Measurements from ENCODE around the gene PPOX. TPM values are rescaled to one million over a fixed set of nuclear protein-coding genes. Genes with fewer than 3 reads are reported as not detected.

PPOX gene
- total RNA-seq, 2 donors from 2014 or later: 46.4 to 47.2 TPM

DNA sequence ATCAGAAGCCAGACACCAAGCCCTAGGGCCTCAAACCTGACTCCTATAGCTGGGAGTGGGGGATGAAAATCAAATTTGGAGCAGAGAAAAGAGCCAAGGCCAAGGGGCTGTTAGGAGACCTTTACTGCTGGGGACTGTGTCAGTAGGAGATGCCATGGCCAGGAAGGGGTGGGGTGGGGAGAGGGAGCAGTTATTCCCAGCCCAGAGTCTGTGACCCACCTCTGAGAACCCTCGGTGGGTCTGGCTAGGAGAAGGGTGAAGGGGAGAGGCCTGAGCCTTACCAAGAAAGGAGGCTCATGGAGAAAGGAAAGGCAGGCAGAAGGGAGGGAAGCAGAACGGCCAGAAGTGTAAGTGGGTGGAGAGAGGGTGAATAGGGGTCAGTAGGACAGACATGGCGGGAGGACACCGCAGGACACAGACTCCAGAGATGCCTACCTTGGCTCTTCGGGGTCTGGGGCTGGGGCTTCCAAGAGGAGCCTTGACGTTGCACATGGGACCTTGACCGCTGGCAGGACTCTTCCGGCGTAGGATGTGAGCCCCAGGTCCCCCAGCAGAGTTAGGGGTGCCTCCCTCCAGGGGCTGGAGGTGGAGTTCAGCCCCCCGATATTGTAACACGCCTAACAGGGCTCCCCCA is 31.5 kb downstream of the PPOX start:
- H3K27ac ChIP-seq (ENCODE audit: low read depth, low read length): no peak overlapping the region
- H3K4me1 Mint-ChIP-seq: peaks cover 50% of the 10 kb centered on the region
- WGBS, 2 experiments (ENCODE audit: insufficient coverage in 1 of 2, insufficient read length in 1 of 2): 91 to 97% methylated on average over 4 to 11 of the region's 11 CpGs

DNA sequence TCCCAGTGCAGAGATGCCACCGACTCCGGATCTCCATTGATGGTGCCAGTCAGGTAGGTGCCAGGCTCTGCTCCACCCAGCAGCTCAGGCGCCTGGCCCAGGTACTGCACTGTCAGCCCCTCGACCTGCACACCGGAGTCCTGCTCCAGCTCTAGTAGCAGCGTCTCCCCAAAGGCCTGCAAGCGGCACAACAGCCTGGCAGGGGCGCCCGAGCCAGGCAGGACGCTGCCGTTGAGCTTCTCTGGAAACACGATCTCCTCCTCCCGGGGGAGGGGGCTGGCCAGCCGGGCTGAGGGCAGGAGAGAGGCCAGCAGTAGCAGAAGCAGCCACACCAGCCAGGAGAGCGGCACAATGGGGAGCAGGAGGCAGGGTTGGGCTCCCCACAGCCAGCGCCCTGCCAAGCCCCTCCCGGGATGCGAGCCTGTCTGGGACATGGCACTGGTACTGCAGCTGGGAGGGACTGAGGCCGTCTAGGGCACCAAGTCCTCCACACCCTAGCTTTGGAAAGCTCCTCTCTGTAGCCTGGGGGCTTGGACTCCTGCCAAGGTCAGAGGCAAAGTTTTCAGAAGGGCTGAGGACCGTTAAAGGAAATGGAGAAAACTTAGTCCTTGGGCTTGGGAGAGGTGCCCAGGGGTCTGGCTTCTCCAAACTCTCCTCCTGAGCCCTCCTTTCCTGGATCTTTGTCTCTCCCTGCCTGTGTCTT is 32.1 kb downstream of the PPOX start:
- H3K27ac Mint-ChIP-seq: no peak overlapping the region
- Histone ChIP-seq H3K27me3 (ENCODE audit: control insufficient read depth, insufficient read depth, low read length, poor library complexity, severe bottlenecking) (no peaks in the 10 kb centered on the region), H3K4me3 (ENCODE audit: low read length) (no peak overlapping the region), H3K27ac (ENCODE audit: low read depth, low read length) (no peak overlapping the region), H3K4me1 (ENCODE audit: control insufficient read depth, insufficient read depth, low read length) (peaks cover 15% of the 10 kb centered on the region), H3K36me3 (ENCODE audit: control insufficient read depth, insufficient read depth, low read length) (peaks cover 2% of the 10 kb centered on the region), H3K9me3 (ENCODE audit: control insufficient read depth, low read length) (no peaks in the 10 kb centered on the region), H3K9ac (ENCODE audit: extremely low read depth, low read length, poor library complexity, severe bottlenecking) (no peak overlapping the region)
- H3K36me3 Mint-ChIP-seq (ENCODE audit: low read depth): peaks cover 4% of the 10 kb centered on the region
- peak overlapping the region; percentile 30 for H3K4me3 Mint-ChIP-seq
- TF ChIP-seq, protein P1, sequence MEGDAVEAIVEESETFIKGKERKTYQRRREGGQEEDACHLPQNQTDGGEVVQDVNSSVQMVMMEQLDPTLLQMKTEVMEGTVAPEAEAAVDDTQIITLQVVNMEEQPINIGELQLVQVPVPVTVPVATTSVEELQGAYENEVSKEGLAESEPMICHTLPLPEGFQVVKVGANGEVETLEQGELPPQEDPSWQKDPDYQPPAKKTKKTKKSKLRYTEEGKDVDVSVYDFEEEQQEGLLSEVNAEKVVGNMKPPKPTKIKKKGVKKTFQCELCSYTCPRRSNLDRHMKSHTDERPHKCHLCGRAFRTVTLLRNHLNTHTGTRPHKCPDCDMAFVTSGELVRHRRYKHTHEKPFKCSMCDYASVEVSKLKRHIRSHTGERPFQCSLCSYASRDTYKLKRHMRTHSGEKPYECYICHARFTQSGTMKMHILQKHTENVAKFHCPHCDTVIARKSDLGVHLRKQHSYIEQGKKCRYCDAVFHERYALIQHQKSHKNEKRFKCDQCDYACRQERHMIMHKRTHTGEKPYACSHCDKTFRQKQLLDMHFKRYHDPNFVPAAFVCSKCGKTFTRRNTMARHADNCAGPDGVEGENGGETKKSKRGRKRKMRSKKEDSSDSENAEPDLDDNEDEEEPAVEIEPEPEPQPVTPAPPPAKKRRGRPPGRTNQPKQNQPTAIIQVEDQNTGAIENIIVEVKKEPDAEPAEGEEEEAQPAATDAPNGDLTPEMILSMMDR (conservative IDR thresholded peaks at IDR 0.05): peak; percentile 48
- DNase-seq: peak; percentile 90
- no peaks in the 10 kb centered on the region for H3K9me3 Mint-ChIP-seq
- 48 to 50% methylated on average over 10 to 20 of the region's 20 CpGs for whole genome bisulfite sequencing, 2 experiments (ENCODE audit: insufficient coverage in 1 of 2, insufficient read length in 1 of 2)
- no peaks in the 10 kb centered on the region for H3K27me3 Mint-ChIP-seq (ENCODE audit: insufficient read depth)
- H3K4me1 Mint-ChIP-seq: peaks cover 50% of the 10 kb centered on the region

More for the DNA sequence above, 31.5 kb downstream of the PPOX start:
- no peak for DNase-seq
- Mint-ChIP-seq H3K27ac (no peak overlapping the region), H3K27me3 (ENCODE audit: insufficient read depth) (no peaks in the 10 kb centered on the region), H3K4me3 (peak overlapping the region; percentile 31), H3K36me3 (ENCODE audit: low read depth) (peaks cover 2% of the 10 kb centered on the region), H3K9me3 (no peaks in the 10 kb centered on the region)
- H3K4me3 ChIP-seq (ENCODE audit: low read length): no peak overlapping the region
- no peaks in the 10 kb centered on the region for H3K9me3 ChIP-seq (ENCODE audit: control insufficient read depth, low read length)
- H3K36me3 ChIP-seq (ENCODE audit: control insufficient read depth, insufficient read depth, low read length): no peaks in the 10 kb centered on the region
- TF ChIP-seq, protein P1 (conservative IDR thresholded peaks at IDR 0.05): no peak
- H3K4me1 ChIP-seq (ENCODE audit: control insufficient read depth, insufficient read depth, low read length): peaks cover 15% of the 10 kb centered on the region
- H3K27me3 ChIP-seq (ENCODE audit: control insufficient read depth, insufficient read depth, low read length, poor library complexity, severe bottlenecking): no peaks in the 10 kb centered on the region
- H3K9ac ChIP-seq (ENCODE audit: extremely low read depth, low read length, poor library complexity, severe bottlenecking): no peak overlapping the region

DNA sequence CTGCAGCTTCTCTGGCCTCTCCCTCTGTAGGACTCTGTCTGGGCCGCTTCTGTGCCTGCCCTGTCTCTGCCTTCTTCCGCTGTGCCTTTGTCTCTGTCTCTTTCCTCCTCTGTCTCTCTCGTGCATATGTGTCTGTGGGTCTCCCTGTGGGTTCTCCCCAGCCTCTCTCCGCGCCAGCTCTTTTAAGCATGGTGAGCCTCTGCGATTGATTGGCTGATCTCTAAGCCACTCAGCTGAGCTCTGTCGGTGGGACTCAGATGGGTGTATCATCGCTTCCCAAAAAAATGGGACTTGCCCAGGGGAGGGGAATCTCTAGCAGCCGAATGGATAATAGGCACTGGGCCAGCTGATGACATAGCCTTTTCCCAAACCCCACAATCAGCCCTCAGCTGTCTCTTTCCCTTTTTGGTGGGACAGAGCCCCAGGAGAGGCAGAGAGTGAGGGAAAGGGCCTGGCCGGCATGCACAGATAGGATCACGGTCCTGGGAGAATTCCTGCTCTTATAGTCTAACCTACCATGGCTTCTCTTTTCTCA is 32.7 kb downstream of the PPOX start, which contains the start of gene ADAMTS4:
Gene ADAMTS4, minus strand, starts transcription at position 158 of the 535 bp plus-strand sequence. CDS start 427 bp downstream, outside the sequence.
- WGBS, 2 experiments (ENCODE audit: insufficient coverage in 1 of 2, insufficient read length in 1 of 2): 70 to 85% methylated on average over 8 to 11 of the region's 11 CpGs
- Histone ChIP-seq H3K4me1 (ENCODE audit: control insufficient read depth, insufficient read depth, low read length) (peaks cover 18% of the 10 kb centered on the region), H3K9ac (ENCODE audit: extremely low read depth, low read length, poor library complexity, severe bottlenecking) (no peak within 1 kb of the TSS), H3K4me3 (ENCODE audit: low read length) (no peak within 1 kb of the TSS), H3K27ac (ENCODE audit: low read depth, low read length) (no peak within 1 kb of the TSS), H3K36me3 (ENCODE audit: control insufficient read depth, insufficient read depth, low read length) (peaks cover 8% of the 10 kb centered on the region), H3K9me3 (ENCODE audit: control insufficient read depth, low read length) (no peaks in the 10 kb centered on the region), H3K27me3 (ENCODE audit: control insufficient read depth, insufficient read depth, low read length, poor library complexity, severe bottlenecking) (no peaks in the 10 kb centered on the region)
- H3K36me3 Mint-ChIP-seq (ENCODE audit: low read depth): peaks cover 8% of the 10 kb centered on the region
- no peaks in the 10 kb centered on the region for H3K9me3 Mint-ChIP-seq
- peak; percentile 83 for DNase-seq
- H3K27me3 Mint-ChIP-seq (ENCODE audit: insufficient read depth): no peaks in the 10 kb centered on the region
- H3K4me1 Mint-ChIP-seq: peaks cover 50% of the 10 kb centered on the region
- peak within 1 kb of the TSS; percentile 30 for H3K4me3 Mint-ChIP-seq
- H3K27ac Mint-ChIP-seq: no peak within 1 kb of the TSS
- TF ChIP-seq, protein P1 (conservative IDR thresholded peaks at IDR 0.05): no peak

Data from endodermal cell (in vitro differentiated cells).